Activated CD4-positive, alpha-beta T cell treated with anti-CD3 and anti-CD28 coated beads for 48 hours (primary cell): ENCODE measurements around the gene ADK.
"Not testable (repeated sequence)": the region's sequence is repeated elsewhere in the genome, so short reads cannot be mapped to it uniquely, and the experiment has no call there.

ENCODE experiments used
- DNase-seq: peaks from one replicate; pipeline ENCODE4 v3.0.0-alpha.2; 2020

Gene ADK

DNA sequence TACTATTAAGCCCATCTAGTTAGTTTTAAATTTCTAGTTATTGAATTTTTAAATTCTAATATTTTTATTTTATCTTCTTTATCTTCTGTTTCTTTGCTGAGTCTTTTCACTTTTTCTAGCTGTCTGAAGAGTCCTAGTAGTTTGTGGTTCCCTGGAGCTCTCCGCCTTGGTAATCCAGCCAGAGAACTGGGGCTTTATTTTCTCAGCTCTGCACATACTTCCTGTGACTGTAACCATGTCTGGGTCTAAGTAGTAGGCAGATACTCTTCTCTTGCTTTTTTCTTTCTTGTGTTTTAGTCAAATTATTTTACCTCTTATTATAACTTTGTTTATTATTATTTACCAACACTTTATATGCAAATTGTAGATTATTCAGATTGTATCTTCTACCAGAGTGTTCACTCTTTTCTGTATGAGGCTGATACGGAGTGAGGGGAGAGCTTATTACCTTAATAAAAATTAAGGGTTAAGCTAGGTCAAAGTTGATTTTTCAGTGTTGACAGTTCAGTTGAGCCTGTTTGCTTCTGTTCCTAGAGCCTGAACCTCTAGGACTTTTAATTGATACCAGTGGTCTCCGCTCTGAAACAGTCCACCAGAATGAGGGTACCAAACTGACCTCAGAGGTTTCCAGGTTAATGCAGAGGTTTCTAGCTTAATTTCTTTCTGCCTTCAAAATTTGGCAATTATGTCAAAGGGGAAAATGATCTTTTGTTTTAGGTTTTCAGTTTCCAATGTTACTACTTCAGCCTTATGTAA is 155.4 kb downstream of the ADK start:
- DNase-seq = no peak

DNA sequence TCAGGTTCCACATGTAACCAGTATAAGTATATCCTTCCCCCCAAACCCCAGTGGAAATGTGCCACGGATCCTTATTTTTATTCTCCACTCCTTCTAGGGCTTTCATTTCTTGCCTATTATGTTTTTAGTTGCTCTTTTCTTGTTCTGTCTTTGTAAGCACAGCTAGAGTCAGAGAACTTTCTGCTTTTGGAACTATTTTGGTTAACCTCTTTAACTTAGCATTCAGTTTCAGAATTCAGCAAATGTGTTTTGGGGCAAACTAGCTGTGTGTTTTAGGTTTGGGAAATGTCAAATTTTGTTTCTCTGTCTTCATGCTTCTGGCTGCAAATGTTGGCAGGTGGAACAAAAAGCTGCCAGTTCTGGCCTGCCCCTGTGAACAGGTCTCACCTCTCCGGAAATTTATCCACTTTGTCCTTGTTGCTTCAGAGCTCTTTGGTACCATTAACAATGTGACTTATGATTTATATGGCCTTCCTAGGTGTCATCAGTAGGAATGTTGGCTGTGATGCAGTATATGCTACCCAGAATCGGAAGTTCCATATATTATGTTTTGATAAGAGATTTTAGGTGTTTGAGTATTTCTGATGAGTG is 156.1 kb downstream of the ADK start:
- DNase-seq = no peak

GRCh38 chr10:74310652-74311257 is 159.7 kb downstream of the ADK start:
- DNase-seq = no peak

DNA sequence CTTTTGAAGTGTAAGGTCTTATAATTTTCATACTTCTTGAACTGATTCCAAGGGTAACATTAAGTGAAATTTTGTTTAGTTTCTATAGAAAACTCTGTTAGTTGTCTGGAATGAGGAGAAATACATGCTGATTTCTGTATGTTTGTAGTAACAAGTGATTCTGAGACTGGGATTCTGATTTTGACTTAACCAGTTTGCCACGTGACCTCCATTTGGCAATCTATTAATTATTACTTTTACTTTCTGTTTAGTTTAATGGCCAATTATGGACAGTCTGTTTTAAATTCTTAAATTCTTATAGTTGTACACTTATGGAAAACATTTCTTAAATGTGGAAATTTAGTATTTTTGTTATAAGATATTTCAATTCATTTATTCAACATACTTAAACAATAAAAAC is 163.1 kb downstream of the ADK start:
- no peak for DNase-seq

DNA sequence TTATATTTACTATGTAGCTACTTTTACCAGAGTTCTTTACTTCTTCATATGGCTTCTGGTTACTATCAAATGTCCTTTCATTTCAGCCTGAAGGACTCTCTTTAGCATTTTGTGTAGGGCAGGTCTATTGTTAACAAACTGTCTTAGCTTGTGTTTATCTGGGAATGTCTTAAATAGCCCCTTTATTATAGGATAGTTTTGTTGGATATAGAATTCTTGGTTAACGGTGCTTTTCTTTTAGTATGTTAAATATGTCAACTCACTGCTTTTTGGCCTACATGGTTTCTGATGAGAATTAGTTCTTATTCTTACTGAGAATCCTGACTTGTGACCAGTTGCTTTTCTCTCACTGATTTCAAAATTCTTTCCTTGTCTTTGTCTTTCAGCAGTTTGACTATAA is 169.0 kb downstream of the ADK start:
- no peak for DNase-seq

DNA sequence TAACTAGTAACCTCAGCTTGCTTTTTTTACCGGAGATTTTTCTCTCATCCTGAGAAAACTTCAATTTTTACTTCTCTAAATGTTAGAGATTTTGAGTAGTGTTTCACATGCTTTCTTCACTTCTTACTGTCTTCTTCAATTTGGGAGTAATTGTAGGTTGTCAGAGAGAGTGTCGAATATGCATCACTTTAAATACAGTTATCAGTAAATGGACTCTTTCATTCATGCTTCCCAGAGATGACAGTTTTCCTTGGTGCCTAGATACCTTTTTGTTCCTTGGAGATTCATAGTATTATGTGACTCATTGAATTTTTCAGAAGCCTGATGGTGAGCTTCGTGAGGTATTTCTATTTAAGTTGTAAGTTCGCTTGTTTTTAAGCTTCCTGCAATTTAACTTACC is 169.7 kb downstream of the ADK start:
- DNase-seq = no peak

- no peak for DNase-seq
Observed at GRCh38 chr10:74322141-74322540, 171.1 kb downstream of the ADK start.

DNA sequence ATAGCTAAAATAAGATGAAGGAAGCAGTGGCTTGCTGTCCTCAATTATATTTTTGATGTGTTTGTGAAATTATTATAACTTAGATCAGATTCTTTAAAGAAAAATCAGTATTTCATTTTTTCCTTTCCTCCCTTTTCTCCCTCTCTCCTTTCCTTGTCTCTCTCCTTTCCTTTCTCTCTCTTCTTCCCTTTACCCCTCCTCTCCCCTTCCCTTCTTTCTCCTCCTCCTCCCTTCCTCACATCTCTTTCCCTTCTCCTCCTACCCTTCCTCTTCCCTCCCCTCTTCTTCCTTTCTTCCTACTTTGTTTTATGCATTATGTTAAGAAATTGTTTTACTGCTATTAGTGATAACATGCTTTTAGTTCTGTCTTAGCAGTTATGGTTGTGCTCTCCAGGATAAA is 171.5 kb downstream of the ADK start:
- DNase-seq = no peak

GRCh38 chr10:74328388-74328787 is 177.4 kb downstream of the ADK start:
- DNase-seq = no peak

- no peak for DNase-seq
Observed at GRCh38 chr10:74329873-74330272, 178.9 kb downstream of the ADK start.

- DNase-seq = no peak
Observed at GRCh38 chr10:74330646-74331045, 179.6 kb downstream of the ADK start.

DNA sequence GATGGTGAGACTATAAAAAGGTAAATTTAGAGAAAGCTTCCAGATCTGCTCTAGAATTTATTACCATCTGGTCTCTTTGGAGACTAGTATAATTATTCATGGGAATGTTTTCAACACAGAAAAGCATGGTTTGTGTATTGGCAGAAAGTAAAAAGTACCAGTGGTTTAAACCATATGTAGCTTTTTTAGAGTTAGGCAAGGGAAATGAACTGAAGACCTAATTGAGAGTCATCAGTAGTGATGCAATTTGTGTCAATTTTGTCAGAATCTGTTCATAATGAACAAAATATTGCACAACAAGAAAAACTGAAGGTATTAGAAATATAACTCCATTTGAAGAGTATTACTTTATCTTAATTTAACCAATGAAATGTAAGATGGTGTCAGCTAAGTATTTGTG is 181.4 kb downstream of the ADK start:
- no peak for DNase-seq

DNA sequence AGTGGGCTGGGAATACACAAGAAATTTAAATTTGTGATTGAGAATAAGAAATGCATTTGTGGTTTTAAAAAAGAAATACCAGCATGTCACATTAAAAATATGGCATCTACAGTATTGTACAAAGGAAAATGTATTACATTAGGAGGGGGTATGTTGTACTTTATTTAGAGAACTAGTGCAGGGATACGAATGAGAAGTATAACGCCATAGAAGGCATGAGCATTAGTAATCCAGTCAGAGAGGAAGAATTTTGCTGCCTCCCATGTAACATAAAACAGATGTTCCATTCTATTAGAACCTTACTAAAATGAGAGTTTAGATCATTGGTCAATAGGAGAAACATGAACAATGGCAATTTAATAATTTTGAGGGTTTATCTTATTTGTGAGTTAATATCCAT is 182.2 kb downstream of the ADK start:
- DNase-seq = no peak

DNA sequence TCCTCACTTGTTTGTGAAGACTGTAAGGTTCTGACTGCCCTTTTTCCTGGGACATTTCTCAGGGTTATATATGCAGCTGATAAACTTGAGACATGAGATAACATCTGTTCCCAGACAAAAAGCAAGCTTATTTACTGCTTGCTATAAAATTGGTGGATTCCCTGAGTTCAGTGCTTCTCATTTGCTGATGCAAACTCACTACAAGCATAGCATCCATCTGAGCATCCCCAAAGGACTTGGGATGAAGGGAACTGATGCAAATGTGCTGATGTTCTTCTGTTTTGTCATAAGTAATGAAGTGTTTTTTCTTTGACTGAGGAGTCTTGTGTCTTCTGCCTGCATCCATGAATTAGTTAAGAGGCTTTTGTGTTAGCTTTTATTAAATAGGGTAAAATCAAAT is 183.2 kb downstream of the ADK start:
- DNase-seq = no peak

DNA sequence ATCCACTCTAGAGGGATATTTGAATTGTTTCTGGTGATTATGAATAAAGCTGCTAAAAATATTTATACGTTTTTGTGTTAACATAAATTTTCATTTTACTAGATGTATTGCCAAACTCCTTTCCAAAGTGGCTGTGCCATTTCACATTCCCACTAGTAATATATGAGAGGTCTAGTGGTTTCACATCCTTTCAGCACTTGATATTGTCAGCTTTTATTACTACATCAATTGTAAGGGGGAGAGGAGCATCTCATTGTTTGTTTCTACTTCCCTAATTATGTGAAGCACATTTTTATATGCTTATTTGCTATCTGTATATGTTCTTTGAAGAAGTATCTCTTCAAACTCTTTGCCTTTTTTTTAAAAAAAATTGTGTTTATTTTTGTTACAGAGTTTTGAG is 184.5 kb downstream of the ADK start:
- DNase-seq = no peak

- no peak for DNase-seq
Observed at GRCh38 chr10:74337330-74338016, 186.5 kb downstream of the ADK start.

GRCh38 chr10:74342991-74343390 is 192.0 kb downstream of the ADK start:
- no peak for DNase-seq

DNA sequence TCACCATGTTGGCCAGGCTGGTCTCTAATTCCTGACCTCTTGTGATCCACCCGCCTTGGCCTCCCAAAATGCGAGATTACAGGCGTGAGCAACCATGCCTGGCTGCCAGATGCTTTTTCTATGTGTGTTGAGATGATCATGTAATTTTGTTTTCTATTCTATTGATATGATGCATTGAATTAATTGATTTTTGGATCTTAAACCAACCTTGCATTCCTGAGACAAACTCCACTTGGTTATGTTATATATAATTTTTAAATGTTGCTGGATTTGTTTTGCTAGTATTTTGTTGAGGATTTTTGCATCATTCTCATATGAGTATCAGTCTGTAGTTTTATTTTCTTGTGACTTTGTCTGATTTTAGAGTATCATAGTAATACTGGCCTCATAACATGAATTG is 192.8 kb downstream of the ADK start:
- no peak for DNase-seq

- DNase-seq = no peak
Observed at GRCh38 chr10:74344306-74344705, 193.3 kb downstream of the ADK start.

DNA sequence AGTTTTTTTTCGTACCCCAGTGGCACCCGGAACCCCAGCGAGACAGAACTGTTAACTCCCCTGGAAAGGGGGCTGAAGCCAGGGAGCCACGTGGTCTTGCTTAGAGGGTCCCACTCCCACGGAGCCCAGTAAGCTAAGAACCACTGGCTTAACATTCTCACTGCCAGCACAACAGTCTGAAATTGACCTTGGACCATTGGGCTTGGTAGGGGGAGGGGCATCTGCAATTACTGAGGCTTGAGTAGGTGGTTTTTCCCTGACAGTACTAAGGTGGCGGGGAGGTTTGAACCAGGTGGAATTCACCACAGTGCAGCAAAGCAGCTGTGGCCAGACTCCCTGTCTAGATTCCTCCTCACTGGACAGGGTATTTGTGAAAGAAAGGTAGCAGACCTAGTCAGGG is 196.5 kb downstream of the ADK start:
- DNase-seq = no peak

GRCh38 chr10:74353021-74353420 is 202.0 kb downstream of the ADK start:
- not testable (repeated sequence) for DNase-seq

- no peak for DNase-seq
Observed at GRCh38 chr10:74361678-74362077, 210.7 kb downstream of the ADK start.

DNA sequence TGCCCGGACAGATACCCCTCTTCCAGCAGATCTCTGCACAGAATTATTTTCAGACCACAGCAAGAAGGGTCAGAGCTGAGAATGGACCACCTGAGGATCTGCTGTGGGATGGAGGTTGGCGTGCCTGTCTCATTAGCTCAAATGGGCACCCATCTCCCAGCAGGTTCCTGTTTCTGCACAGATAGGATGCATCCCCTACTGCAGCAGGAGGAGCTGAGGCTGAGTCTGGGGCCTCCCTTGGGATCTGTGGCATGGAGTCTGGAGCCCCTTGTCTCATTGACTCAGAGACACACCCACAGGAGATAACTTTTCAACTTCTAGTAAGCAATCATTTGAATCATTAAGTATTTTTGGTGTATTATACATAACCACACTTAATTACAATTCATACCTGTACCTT is 212.7 kb downstream of the ADK start:
- DNase-seq = no peak

- DNase-seq = no peak
Observed at GRCh38 chr10:74365109-74365508, 214.1 kb downstream of the ADK start.
